ENCODE measurements around the gene TMEM253.

Gene TMEM253

DNA sequence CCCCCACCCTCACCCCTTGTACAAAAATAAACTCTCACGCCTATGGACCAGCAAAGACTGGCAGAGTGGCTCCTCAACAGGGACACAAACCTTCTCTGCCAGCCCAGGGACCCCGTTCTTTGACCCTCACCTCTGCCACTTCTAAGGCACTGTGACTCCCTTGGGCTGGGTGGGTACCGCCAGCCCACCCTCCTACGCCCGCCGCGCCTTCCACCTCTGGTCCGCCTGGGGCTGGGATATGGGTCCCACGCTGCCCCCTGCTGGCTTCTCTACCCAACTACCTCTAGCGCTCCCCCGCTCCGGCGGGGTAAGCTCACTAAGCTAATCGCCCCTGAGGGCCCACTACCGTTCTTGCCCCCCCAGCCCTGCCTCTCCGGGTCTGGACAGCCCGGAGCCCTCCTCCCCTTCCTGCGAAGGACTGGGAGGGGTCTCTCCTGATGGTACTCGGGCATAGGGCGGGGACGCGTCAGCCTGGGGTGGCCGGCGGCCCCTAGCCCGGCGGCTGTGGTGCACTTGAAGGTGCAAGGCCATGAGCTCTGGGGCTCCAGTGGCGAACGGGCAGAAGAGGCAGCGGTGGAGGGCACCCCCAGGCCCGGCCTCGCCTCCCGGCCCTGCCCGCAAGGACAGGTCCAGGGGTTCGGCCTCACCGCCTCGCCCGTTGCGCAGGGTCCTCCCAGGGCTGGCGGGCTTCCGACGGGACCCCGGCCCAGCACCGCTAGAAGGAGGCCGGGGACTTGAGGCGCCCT lies 10.5 kb upstream of the TMEM253 start:
- no peak for DNase-seq (ENCODE audit: low spot score)

GRCh38 chr14:21090940-21091663 lies 9.8 kb upstream of the TMEM253 start:
- DNase-seq (ENCODE audit: low spot score): no peak

- no peak for DNase-seq (ENCODE audit: low spot score)
These were observed 9.0 kb upstream of the TMEM253 start for GRCh38 chr14:21091821-21092272.

DNA sequence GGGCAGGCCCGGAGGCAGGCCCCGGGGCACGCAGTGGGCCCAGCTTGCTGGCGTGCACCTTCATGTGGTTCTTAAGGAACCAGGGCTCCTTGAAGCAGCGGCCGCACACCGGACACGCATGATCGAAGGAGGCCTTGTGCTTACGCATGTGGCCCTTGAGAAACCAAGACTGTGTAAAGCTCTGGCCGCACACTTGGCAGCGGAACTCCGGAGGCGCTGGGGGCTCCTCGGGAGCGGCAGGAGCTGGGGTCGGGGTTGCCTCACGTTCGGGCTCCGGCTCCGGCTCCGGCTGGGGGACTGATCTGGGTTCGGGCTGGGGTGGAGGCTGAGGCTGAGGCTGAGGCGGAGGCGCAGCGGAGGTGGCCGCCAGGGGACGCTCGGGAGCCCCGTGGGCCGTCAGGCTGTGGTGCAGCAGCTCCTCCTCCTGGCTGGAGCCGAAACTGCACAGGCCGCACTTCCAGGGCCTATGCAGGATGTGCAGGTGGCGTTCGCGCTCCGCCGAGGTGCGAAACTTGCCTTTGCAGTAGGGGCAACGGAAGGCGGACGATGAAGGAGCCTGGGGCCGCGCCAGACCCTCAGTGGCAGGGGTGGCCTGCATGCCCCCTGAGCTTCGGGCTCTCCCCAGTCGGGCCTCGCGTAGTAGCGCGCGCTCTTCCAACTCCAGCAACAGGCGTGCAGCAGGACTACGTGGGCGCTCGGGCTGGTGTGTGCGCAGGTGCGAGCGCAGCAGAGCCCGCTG lies 8.4 kb upstream of the TMEM253 start:
- peak; percentile 88 for DNase-seq (ENCODE audit: low spot score)

- DNase-seq (ENCODE audit: low spot score): no peak
These were observed 7.8 kb upstream of the TMEM253 start for GRCh38 chr14:21093018-21093417.

- DNase-seq (ENCODE audit: low spot score): no peak
These were observed 6.8 kb upstream of the TMEM253 start for GRCh38 chr14:21093769-21094681.

GRCh38 chr14:21095430-21096205 lies 5.2 kb upstream of the TMEM253 start:
- DNase-seq (ENCODE audit: low spot score): no peak

DNA sequence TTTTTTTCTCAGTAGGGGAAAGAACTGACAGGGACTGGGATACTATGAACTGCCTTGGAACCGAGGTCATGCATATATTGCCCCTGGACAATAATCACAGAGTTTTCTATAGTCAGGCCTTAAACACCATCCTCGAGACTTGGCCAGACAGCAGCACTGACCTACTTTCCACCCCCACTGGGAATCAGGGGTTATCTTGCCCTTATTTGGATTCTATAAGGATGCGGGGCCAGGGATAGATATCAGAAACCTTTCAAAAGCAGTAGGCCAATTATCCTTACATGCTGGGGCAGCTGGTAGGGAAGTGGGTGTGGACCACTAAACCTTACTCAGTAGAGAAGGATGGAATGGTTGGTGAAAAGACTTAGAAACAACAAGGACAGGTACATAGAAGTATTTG lies 4.4 kb upstream of the TMEM253 start:
- DNase-seq (ENCODE audit: low spot score): no peak

- DNase-seq (ENCODE audit: low spot score): no peak
These were observed 3.8 kb upstream of the TMEM253 start for GRCh38 chr14:21096978-21097635.

DNA sequence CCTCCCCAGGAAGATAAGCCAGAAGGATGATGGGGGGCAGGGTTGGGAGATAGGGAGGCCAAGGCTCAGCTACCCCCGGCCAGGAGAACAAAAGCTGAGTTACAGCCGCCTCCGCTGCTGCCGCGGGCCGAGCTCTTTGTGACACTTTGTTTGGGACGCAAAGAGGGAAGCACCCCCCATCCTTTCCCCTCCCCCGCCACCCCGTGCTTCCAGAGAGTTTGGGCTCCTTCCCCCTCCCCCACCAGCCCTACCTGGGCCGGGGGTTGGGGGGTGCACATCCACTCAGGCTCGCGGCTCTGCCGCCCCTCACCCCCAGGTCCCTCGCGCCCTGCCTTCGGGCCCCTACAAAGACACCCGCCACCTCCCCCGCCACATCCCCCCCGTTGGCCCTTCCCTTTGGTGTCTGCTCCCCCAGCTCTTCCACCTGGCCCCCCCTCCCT lies 3.2 kb upstream of the TMEM253 start:
- DNase-seq (ENCODE audit: low spot score): no peak

- peak; percentile 8 for DNase-seq (ENCODE audit: low spot score)
These were observed 2.6 kb upstream of the TMEM253 start, which contains the start of gene ZNF219 for GRCh38 chr14:21098076-21098891. Gene ZNF219, minus strand, starts transcription at chr14:21098655. Its CDS starts 5,064 bp downstream, at chr14:21093591.

DNA sequence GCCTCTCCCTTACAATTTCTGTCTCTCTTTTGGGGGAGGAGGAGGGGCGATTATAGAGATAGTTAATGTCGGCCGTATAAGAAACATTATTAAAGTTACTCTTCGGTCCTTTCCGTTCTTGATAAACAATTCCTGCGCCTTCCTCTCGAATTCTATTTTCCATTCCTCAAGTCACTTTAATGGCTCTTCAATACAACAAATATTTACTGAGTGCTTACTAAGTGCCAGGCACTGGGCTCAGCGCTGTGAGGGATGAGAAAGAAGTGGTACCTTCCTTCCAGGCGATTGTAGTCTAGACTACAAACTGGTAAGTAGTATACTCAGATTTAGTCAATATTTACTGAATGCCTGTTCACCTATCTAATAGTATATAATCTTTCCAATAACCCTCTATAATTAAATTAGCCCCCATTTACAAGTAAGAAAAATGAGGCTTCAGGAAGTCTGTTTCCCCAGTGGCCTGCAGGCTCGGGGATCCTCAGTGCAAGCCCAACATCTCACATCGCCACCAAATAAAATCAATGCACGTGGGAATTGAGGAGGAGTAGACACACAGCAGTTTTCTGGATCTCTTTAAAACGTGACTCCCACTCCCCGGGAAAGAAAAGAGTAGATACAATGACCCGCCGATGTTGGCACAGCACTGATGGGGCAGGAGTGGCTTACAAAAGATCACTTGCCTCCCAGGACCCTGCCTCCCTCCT lies 1.8 kb upstream of the TMEM253 start:
- DNase-seq (ENCODE audit: low spot score): no peak

DNA sequence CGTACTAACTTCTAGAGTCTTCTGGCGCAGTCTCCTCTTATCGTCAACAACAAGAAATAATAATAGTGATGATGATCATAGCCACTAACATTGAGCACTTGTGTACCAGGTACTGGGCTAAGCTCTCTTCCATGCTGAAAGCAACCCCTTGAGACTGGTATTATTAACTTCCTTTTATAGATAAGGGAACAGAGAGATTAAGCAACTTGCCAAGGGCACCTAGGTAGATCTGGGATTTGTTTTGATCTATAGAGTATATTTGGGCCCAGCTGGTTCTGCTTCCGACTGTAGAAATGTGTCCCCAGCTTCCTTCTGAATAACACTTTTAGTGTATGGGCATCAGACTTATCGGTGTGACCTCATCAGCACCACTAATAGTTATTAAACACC lies 1.3 kb upstream of the TMEM253 start:
- DNase-seq (ENCODE audit: low spot score): no peak

GRCh38 chr14:21101802-21102413 lies 1.0 kb downstream of the TMEM253 start:
- DNase-seq (ENCODE audit: low spot score): no peak

- DNase-seq (ENCODE audit: low spot score): no peak
These were observed 1.9 kb downstream of the TMEM253 start for GRCh38 chr14:21102521-21103410.

- DNase-seq (ENCODE audit: low spot score): no peak
These were observed 2.5 kb downstream of the TMEM253 start for GRCh38 chr14:21103411-21103709.

GRCh38 chr14:21103710-21104447 lies 3.0 kb downstream of the TMEM253 start:
- DNase-seq (ENCODE audit: low spot score): peak; percentile 93

Measured in CD4-positive, alpha-beta T cell treated with Interleukin-6 at 100 ng/mL for 8 hours (primary cell).